Heart left ventricle (tissue), 16 donors: ENCODE results near the gene GALNT9. TPM values are rescaled to one million over a fixed set of nuclear protein-coding genes. Genes with fewer than 3 reads are reported as not detected.
A peak's percentile ranks its signal among the peaks of the same experiment; 100 is the strongest.

ENCODE experiments used
- ATAC-seq, 4 donors: fragments of 200-7000 bp; cut with Tn5 transposase; one replicate each; pipeline ENCODE4 v1.9.1; 2020 to 2022; ENCODE audit warnings: moderate library complexity in 4 of 4, mild to moderate bottlenecking in 3 of 4, moderate number of reproducible peaks in 1 of 4
- DNase-seq, 5 donors: peaks; one replicate each; pipeline ENCODE4 v3.0.0-alpha.2; 2020
- H3K27ac ChIP-seq, 12 donors: fragments of 200-600 bp; sonication (generic) in 4 of 12; one replicate each; pipeline versions ENCODE4 v1.5.0 to v1.8.0; 2016 to 2022; ENCODE audit warnings: mild to moderate bottlenecking in 2 of 12
- H3K27me3 ChIP-seq, 9 donors: fragments of 200-600 bp; sonication (generic) in 2 of 9; one replicate each; pipeline versions ENCODE4 v1.5.1 to v1.8.0; 2016 to 2022; ENCODE audit warnings: mild to moderate bottlenecking in 3 of 9
- H3K36me3 ChIP-seq, 9 donors: fragments of 200-600 bp; sonication (generic) in 2 of 9; one replicate each; pipeline versions ENCODE4 v1.5.0 to v1.8.0; 2018 to 2022; ENCODE audit warnings: mild to moderate bottlenecking in 2 of 9
- H3K4me1 ChIP-seq, 12 donors: fragments of 200-600 bp; sonication (generic) in 4 of 12; one replicate each; pipeline versions ENCODE4 v1.5.0 to v1.8.0; 2016 to 2022; ENCODE audit warnings: mild to moderate bottlenecking in 3 of 12
- H3K4me3 ChIP-seq, 12 donors: fragments of 200-600 bp; sonication (generic) in 4 of 12; one replicate each; pipeline versions ENCODE4 v1.5.0 to v1.8.0; 2017 to 2022; ENCODE audit warnings: mild to moderate bottlenecking in 9 of 12, moderate library complexity in 4 of 12
- H3K9me3 ChIP-seq, 12 donors: fragments of 200-600 bp; sonication (generic) in 4 of 12; one replicate each; pipeline versions ENCODE4 v1.5.0 to v1.8.0; 2016 to 2022; ENCODE audit warnings: mild to moderate bottlenecking in 1 of 12
- POLR2A ChIP-seq, 2 donors: fragments of 450-650 bp; IDR thresholded peaks; one replicate each; pipeline ENCODE4 v1.6.1; 2017; ENCODE audit warnings: antibody characterized with exemption in 2 of 2, mild to moderate bottlenecking in 2 of 2, moderate library complexity in 2 of 2
- WGBS, 4 donors: extraction: QIAGEN DNeasy Blood & Tissue Kit in 2 of 4; methylation state at CpG; one replicate each; pipeline versions ENCODE4 v1.1.5 to v1.1.7; 2013 to 2018; 5-methylcytosine and 5-hydroxymethylcytosine counted together
- intact Hi-C, 10 donors: fragments of 100-400 bp; cut with DNase I; formaldehyde crosslinking; loops; one replicate each; pipeline versions ENCODE4 v1.11.1 to v1.14.2; 2022
- polyA plus RNA-seq, 2 donors: library from polyadenylated mRNA; stranded (reverse); fragments of 200-250 nt; gene quantifications; one replicate each; pipeline ENCODE4 v1.2.3, GENCODE V29; 2013
- total RNA-seq, 9 donors: library from RNA; depleted of rRNA in 2 of 9; stranded (reverse); fragments of >200 nt in 2 of 9; fragmentation: NEBNext Ultra II Directional in 3 of 9; extraction: Animal tissue kit (Norgen Biotek cat#: 25700) in 3 of 9; gene quantifications; one replicate each; pipeline versions ENCODE4 v1.1.0 to v1.2.4, GENCODE V29; 2016 to 2023
- TF ChIP-seq, protein P1 (sequence below), 12 donors: fragments of 200-600 bp; sonication (generic) in 4 of 12; IDR thresholded peaks; one replicate each; pipeline versions ENCODE4 v1.5.0 to v1.8.0; 2018 to 2022; ENCODE audit warnings: antibody characterized with exemption in 12 of 12, mild to moderate bottlenecking in 5 of 12
- donor health status: ischemic (EF 13 %, LVEDD 7.1; RV severe dilation, severe dysfunction).
- donor health status: healthy with polysubstance abuse.
- donor health status: DM: no; HTN: yes; CAD: no.
- donor health status: DM: no; HTN: no; CAD: no.
- donor health status: ischemic (EF 25% LVEDD 6.9; RV normal size, moderate dysfunction).
- donor health status: ischemic (EF 25% LVEDD 5.7; RV mildly dilated, moderate dysfunction).
- donor health status: healthy.
- donor health status: DM: yes; HTN: yes; CAD: no.
- donor health status: ischemic (EF 35%, LVEDD 5.7; RV mildly dilated, moderate dysfunction).
- donor health status: nonischemic (EF 11% LVEDD 7.7; RV severe dilation, severe dysfunction).
- donor health status: DM: yes; HTN: yes; CAD: no.
- donor health status: PGD.
- donor health status: ischemic (EF 29% LVEDD 5.4; RV normal size, mild dysfunction).
- donor health status: nonischemic (EF 23%, LVEDD 6.1; RV moderate dilation, normal function).

GALNT9 gene
- total and polyA plus RNA-seq, 11 donors: 10.3 TPM; not detected in 10

GRCh38 chr12:132172619-132173018 lies 156.8 kb downstream of the GALNT9 start:
- TF ChIP-seq, protein P1, sequence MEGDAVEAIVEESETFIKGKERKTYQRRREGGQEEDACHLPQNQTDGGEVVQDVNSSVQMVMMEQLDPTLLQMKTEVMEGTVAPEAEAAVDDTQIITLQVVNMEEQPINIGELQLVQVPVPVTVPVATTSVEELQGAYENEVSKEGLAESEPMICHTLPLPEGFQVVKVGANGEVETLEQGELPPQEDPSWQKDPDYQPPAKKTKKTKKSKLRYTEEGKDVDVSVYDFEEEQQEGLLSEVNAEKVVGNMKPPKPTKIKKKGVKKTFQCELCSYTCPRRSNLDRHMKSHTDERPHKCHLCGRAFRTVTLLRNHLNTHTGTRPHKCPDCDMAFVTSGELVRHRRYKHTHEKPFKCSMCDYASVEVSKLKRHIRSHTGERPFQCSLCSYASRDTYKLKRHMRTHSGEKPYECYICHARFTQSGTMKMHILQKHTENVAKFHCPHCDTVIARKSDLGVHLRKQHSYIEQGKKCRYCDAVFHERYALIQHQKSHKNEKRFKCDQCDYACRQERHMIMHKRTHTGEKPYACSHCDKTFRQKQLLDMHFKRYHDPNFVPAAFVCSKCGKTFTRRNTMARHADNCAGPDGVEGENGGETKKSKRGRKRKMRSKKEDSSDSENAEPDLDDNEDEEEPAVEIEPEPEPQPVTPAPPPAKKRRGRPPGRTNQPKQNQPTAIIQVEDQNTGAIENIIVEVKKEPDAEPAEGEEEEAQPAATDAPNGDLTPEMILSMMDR (IDR thresholded peaks at IDR 0.05): no peak
- TF ChIP-seq POLR2A (IDR thresholded peaks at IDR 0.05): no peak
- Histone ChIP-seq H3K4me3 (no peak overlapping the region), H3K36me3 (no peaks in the 10 kb centered on the region), H3K4me1 (no peaks in the 10 kb centered on the region), H3K9me3 (no peaks in the 10 kb centered on the region), H3K27ac (no peak overlapping the region), H3K27me3 (peaks cover 4 to 83% (median 16%) of the 10 kb centered on the region in 9 donors)
- no peak for ATAC-seq
- WGBS, 4 donors: 59 to 68% (median 63%) methylated on average over 14 to 15 of the region's 15 CpGs
- intact Hi-C loops: no loop called here
- DNase-seq: peak in 2 of 5 donors; percentile 9 to 15

DNA sequence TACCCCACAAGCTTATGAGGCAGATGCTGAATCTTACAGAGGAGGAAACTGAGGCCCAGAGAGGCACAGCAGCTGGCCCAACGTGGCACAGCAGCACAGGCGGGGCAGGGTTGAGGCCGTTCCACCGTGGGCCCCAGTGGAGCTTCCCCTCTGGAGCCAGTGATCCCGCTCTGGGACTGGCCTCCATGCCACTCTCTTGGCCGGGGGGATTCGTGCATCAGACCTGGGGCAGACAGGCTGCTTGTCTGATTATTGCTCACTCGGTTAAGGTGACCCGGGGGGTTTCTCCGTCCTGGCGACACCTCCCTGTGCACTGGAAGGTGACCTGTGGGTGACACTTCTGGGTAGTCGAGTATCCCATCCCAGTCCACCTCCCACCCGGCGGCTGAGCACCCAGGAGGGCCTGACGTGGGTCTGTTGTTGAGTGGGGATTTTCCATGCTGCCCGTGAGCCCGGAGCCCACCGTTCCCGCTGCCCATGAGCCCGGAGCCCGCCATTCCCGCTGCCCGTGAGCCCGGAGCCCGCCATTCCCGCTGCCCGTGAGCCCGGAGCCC lies 157.3 kb downstream of the GALNT9 start:
- Histone ChIP-seq H3K27me3 (peaks cover 4 to 79% (median 14%) of the 10 kb centered on the region in 9 donors), H3K36me3 (no peaks in the 10 kb centered on the region), H3K4me3 (no peak overlapping the region), H3K9me3 (no peaks in the 10 kb centered on the region), H3K4me1 (no peaks in the 10 kb centered on the region), H3K27ac (no peak overlapping the region)
- WGBS, 4 donors: 79 to 83% (median 80%) methylated on average over 18 to 28 of the region's 28 CpGs
- TF ChIP-seq, protein P1 (IDR thresholded peaks at IDR 0.05): no peak
- no peak for TF ChIP-seq POLR2A (IDR thresholded peaks at IDR 0.05)
- peak in 3 of 5 donors; percentile 13 to 47 (median 22) for DNase-seq
- ATAC-seq: no peak
- intact Hi-C loops: no loop called here

DNA sequence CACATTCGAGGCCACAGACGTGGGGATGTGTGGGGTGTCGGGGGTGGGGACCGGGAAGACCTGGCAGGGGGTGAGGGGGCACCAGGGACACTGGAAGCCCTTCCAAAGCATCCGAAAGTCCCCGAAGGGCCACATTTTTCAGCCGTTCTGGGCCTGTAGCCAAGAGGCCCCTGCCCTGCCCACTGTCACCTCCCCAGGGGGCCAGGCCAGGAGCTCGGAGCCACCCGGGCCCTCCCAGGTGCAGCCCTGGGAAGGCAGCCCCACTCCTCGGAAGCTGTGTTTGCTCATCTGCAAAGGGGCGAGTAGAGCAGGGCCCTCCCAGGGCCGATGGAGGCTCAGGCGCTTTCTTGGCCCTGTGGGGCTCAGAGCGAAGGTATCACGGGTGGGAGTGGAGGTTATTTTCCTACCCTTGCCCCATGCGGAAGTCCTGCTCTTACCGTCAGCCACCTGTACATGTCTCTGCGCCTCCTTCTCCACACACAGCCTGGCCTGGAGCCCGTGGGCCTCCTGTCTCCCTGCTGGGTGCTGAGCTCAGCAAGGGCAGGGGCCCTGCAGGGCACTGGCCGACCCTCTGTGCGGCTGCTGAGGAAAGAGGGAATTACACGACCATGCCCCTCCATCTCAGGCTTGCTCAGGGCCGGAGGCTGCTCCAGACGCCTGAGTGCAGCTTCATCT lies 158.0 kb downstream of the GALNT9 start:
- Histone ChIP-seq H3K4me3 (no peak overlapping the region), H3K27me3 (peaks cover 4 to 73% (median 12%) of the 10 kb centered on the region in 9 donors)

More for the DNA sequence above, 158.0 kb downstream of the GALNT9 start:
- ATAC-seq (no peak), DNase-seq (peak in 3 of 5 donors; percentile 9 to 54 (median 15))
- no peaks in the 10 kb centered on the region for H3K9me3 ChIP-seq
- 63 to 66% (median 65%) methylated on average over 15 to 24 of the region's 24 CpGs for WGBS, 4 donors
- H3K4me1 ChIP-seq: no peaks in the 10 kb centered on the region
- H3K36me3 ChIP-seq: no peaks in the 10 kb centered on the region
- intact Hi-C loops: no loop called here
- H3K27ac ChIP-seq: no peak overlapping the region
- TF ChIP-seq, protein P1 (IDR thresholded peaks at IDR 0.05): no peak
- no peak for TF ChIP-seq POLR2A (IDR thresholded peaks at IDR 0.05)
